Fibroblast of lung (primary cell): Measurements from ENCODE around the gene KCTD18. TPM values are rescaled to one million over a fixed set of nuclear protein-coding genes. Genes with fewer than 3 reads are reported as not detected.

Source experiments
- DNase-seq, 2 donors: peaks; one replicate each; pipeline versions ENCODE4 v3.0.0 to v3.0.0-alpha.2; 2010; ENCODE audit warnings: low read depth in 2 of 2
- H2AFZ ChIP-seq: 2 replicates; pipeline ENCODE4 v1.5.1; 2012; ENCODE audit warnings: low read length, control low read depth, inconsistent platforms
- H3K27ac ChIP-seq: 2 replicates; pipeline ENCODE4 v1.5.1; 2011; ENCODE audit warnings: low read length, control low read depth; ENCODE audit not compliant: insufficient read depth
- H3K27me3 ChIP-seq: 2 replicates; pipeline ENCODE4 v1.5.1; 2011; ENCODE audit warnings: mild to moderate bottlenecking, low read length; ENCODE audit not compliant: control insufficient read depth, insufficient read depth
- H3K36me3 ChIP-seq: 2 replicates; pipeline ENCODE4 v1.5.1; 2011; ENCODE audit warnings: low read length; ENCODE audit not compliant: control insufficient read depth, insufficient read depth
- H3K4me1 ChIP-seq: 2 replicates; pipeline ENCODE4 v1.5.1; 2011; ENCODE audit warnings: low read length; ENCODE audit not compliant: control insufficient read depth, insufficient read depth; ENCODE audit errors: extremely low read depth
- H3K4me2 ChIP-seq: 2 replicates; pipeline ENCODE4 v1.5.1; 2011; ENCODE audit warnings: low read length, control low read depth; ENCODE audit not compliant: insufficient read depth; ENCODE audit errors: extremely low read depth
- H3K4me3 ChIP-seq, 4 experiments: fragments of 200-600 bp in 1 of 4; sonication (generic) in 1 of 4; replicated peaks in 1 of 4; 2 replicates each; pipeline ENCODE4 v1.5.1; 2011 to 2016; ENCODE audit warnings: low read length in 4 of 4, low read depth in 3 of 4, mild to moderate bottlenecking in 3 of 4, control low read depth in 2 of 4, inconsistent platforms in 1 of 4, mixed read lengths in 1 of 4; ENCODE audit not compliant: insufficient read depth in 1 of 4; ENCODE audit errors: control extremely low read depth in 1 of 4
- H3K79me2 ChIP-seq: 2 replicates; pipeline ENCODE4 v1.5.1; 2012; ENCODE audit warnings: mild to moderate bottlenecking, low read length, inconsistent platforms; ENCODE audit not compliant: control insufficient read depth, insufficient read depth
- H3K9ac ChIP-seq: 2 replicates; pipeline ENCODE4 v1.5.1; 2011; ENCODE audit warnings: mild to moderate bottlenecking, low read length, control low read depth; ENCODE audit not compliant: insufficient read depth
- H3K9me3 ChIP-seq: 2 replicates; pipeline ENCODE4 v1.5.1; 2012; ENCODE audit warnings: low read depth, low read length; ENCODE audit not compliant: control insufficient read depth, insufficient read depth
- H4K20me1 ChIP-seq: 2 replicates; pipeline ENCODE4 v1.5.1; 2011; ENCODE audit warnings: low read length; ENCODE audit not compliant: control insufficient read depth, insufficient read depth; ENCODE audit errors: extremely low read depth
- EZH2 ChIP-seq: IDR thresholded peaks from 2 replicates; pipeline ENCODE4 v1.5.1; 2012; ENCODE audit warnings: low read length, control low read depth, mild to moderate bottlenecking; ENCODE audit errors: missing control alignments
- polyA plus RNA-seq, 2 donors: library from polyadenylated mRNA; depleted of rRNA in 1 of 2; stranded (reverse) in 1 of 2; unstranded in 1 of 2; fragments of >200 nt; gene quantifications; 2 replicates each; pipeline ENCODE4 v1.2.1, GENCODE V29; 2011 to 2012; ENCODE audit warnings: missing spikeins in 1 of 2
- total RNA-seq: library from RNA; depleted of rRNA; stranded (reverse); fragments of >200 nt; gene quantifications from 2 replicates; pipeline ENCODE4 v1.2.1, GENCODE V29; 2014
- TF ChIP-seq, protein P1 (sequence below), 2 donors: IDR thresholded peaks in 1 of 2; conservative IDR thresholded peaks in 1 of 2; 1 replicate in 1 of 2; 2 replicates in 1 of 2; pipeline ENCODE4 v1.5.1; 2011 to 2012; ENCODE audit warnings: low read length in 2 of 2, control low read depth in 1 of 2, inconsistent platforms in 1 of 2, low read depth in 1 of 2, mild to moderate bottlenecking in 1 of 2

The KCTD18 gene
- total and polyA plus RNA-seq, 2 donors (not counting 1 experiment from before 2014, with no cell fraction given) = 14.0 to 29.4 TPM

DNA sequence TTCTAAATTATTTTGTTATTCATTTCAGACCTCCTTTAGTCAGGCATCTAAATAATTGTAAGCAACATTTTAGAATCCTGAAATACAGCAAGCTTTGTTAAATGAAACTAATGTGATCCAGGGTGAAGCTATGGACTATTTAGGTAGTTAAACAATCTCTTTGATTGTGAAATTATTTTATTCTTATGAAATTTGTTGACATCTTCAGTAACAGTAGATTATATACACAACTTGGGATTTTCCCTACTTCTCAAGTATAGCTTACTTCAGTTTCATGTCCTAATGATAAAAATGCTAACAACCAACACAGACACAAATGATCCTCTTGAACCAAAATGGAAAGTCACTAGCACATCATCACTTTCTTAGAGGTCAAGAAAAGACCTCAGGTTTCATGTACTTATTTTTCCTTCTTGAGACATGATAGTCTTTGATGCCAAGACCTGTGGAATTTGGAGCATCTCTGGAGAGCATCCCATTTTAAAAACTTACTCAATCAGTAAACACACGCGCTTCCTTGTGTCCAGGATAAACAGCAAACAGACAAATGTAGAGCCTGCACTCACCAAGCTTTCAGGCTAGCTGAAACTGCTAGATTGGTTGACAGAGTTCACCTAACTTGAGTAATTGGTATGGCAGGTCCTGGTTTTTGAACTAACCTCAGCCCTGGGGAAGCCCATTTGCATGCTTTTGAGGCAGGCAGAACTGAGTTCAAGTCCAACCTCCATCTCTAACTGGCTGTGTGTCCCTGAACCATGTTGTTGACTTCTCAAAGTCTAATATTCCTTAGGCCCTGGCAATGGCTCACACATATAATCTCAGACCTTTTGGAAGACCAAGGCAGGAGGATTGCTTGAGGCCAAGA is 47.8 kb downstream of the KCTD18 start:
- no peak overlapping the region for H3K4me3 ChIP-seq
- H3K4me2 ChIP-seq = no peak overlapping the region
- H2AFZ ChIP-seq = no peak overlapping the region
- peaks cover 2% of the 10 kb centered on the region for H3K36me3 ChIP-seq
- no peak overlapping the region for H3K27ac ChIP-seq
- no peak overlapping the region for H3K9ac ChIP-seq
- H3K9me3 ChIP-seq = no peaks in the 10 kb centered on the region
- no peak for DNase-seq
- H3K27me3 ChIP-seq = no peaks in the 10 kb centered on the region
- no peaks in the 10 kb centered on the region for H4K20me1 ChIP-seq
- TF ChIP-seq, protein P1, sequence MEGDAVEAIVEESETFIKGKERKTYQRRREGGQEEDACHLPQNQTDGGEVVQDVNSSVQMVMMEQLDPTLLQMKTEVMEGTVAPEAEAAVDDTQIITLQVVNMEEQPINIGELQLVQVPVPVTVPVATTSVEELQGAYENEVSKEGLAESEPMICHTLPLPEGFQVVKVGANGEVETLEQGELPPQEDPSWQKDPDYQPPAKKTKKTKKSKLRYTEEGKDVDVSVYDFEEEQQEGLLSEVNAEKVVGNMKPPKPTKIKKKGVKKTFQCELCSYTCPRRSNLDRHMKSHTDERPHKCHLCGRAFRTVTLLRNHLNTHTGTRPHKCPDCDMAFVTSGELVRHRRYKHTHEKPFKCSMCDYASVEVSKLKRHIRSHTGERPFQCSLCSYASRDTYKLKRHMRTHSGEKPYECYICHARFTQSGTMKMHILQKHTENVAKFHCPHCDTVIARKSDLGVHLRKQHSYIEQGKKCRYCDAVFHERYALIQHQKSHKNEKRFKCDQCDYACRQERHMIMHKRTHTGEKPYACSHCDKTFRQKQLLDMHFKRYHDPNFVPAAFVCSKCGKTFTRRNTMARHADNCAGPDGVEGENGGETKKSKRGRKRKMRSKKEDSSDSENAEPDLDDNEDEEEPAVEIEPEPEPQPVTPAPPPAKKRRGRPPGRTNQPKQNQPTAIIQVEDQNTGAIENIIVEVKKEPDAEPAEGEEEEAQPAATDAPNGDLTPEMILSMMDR (conservative IDR thresholded peaks at IDR 0.05 in 1 of 2, IDR thresholded peaks at IDR 0.05 in 1 of 2; ENCODE audit: low read depth in 1 of 2, low read length in 2 of 2) = no peak
- TF ChIP-seq EZH2 = no peak
- no peaks in the 10 kb centered on the region for H3K4me1 ChIP-seq
- no peaks in the 10 kb centered on the region for H3K79me2 ChIP-seq

DNA sequence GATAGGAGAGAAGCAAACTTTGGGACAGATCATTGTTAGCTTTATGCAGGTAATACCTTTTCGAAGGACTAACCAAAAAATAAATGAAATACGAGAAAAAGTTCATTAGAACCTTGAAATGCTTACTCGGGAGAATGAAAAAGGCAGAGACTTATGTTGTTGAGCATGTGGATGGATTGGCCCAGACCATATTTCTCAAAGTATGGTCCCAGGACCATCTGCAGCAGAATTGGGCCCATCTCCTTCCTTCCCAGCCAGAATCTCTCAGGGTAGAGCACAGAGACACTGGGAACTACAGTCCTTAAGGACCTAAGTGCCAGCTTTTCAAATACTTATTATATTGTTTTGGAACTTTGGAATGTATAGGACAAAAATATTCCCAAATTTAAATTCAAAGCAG is 50.8 kb downstream of the KCTD18 start:
- Histone ChIP-seq H3K9me3 (no peaks in the 10 kb centered on the region), H3K4me1 (peaks cover 12% of the 10 kb centered on the region), H3K4me2 (no peak overlapping the region), H3K27me3 (no peaks in the 10 kb centered on the region), H3K4me3 (no peak overlapping the region), H2AFZ (no peak overlapping the region), H3K79me2 (no peaks in the 10 kb centered on the region), H3K9ac (no peak overlapping the region), H4K20me1 (no peaks in the 10 kb centered on the region), H3K36me3 (peaks cover 2% of the 10 kb centered on the region), H3K27ac (no peak overlapping the region)
- TF ChIP-seq EZH2 = no peak
- TF ChIP-seq, protein P1 (conservative IDR thresholded peaks at IDR 0.05 in 1 of 2, IDR thresholded peaks at IDR 0.05 in 1 of 2; ENCODE audit: low read depth in 1 of 2, low read length in 2 of 2) = no peak
- no peak for DNase-seq

DNA sequence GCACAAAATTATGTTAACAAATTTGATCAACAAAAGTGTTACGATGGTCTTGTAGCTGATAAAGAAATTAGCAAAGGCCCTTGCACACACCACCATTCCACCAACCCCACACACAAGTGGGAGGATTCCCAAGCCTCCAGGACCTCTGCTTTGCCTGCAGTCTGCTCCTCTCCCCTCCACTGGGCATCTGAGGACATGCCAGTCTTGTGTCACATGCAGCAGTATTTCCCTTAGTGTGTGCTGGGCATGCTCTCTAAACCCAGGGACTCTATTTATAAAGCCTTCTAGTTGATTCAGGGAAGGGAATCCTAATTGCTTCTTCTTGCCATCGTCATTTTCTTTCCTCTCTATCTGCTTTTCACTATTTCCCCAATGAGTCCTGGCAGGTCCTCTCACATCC is 53.3 kb downstream of the KCTD18 start:
- Histone ChIP-seq H2AFZ (no peak overlapping the region), H3K9ac (no peak overlapping the region), H4K20me1 (no peaks in the 10 kb centered on the region), H3K9me3 (no peaks in the 10 kb centered on the region), H3K36me3 (peaks cover 2% of the 10 kb centered on the region), H3K4me2 (no peak overlapping the region), H3K4me1 (peaks cover 12% of the 10 kb centered on the region), H3K27ac (no peak overlapping the region), H3K79me2 (no peaks in the 10 kb centered on the region), H3K27me3 (no peaks in the 10 kb centered on the region), H3K4me3 (no peak overlapping the region)
- TF ChIP-seq, protein P1 (conservative IDR thresholded peaks at IDR 0.05 in 1 of 2, IDR thresholded peaks at IDR 0.05 in 1 of 2; ENCODE audit: low read depth in 1 of 2, low read length in 2 of 2) = no peak
- no peak for DNase-seq
